ENCODE results near the gene PTGIR.
"Not testable (repeated sequence)": the region's sequence is repeated elsewhere in the genome, so short reads cannot be mapped to it uniquely, and the experiment has no call there.

Gene PTGIR

DNA sequence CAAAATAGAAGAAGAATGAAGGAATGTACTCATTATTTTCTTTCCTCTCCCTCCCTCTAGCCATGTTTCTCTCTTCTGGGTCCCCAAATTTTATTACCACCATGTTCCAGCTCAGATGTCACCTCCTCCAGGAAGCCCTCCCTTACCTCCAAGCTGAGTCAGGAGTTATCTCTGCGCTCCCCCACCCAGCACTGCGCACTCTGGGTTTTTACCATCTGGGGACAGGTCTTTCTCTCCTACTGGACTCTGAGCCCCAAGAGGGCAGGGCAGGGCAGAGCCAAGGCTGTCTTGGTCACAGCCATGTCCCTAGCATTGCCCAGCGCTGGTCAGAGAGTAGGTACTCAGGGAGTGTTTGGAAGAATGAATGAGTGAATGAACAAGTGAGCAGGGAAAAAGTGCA, 8.2 kb upstream of the PTGIR start:
- no peak overlapping the region for H3K27ac ChIP-seq
- H3K4me3 ChIP-seq: no peak overlapping the region
- no peaks in the 10 kb centered on the region for H3K36me3 ChIP-seq (ENCODE audit: insufficient read depth, low read length)
- no peak for DNase-seq (ENCODE audit: low read depth, low spot score)
- TF ChIP-seq FOXP2 (optimal IDR thresholded peaks at IDR 0.05; ENCODE audit: control extremely low read depth, extremely low read length, insufficient read depth) (no peak), EZH2 (IDR thresholded peaks at IDR 0.05) (no peak), POLR2AphosphoS5 (IDR thresholded peaks at IDR 0.05; ENCODE audit: borderline replicate concordance, low read depth, low read length) (no peak)
- no peak overlapping the region for H3K9ac ChIP-seq (ENCODE audit: insufficient read length)
- no peaks in the 10 kb centered on the region for H3K9me3 ChIP-seq (ENCODE audit: low read depth, low read length)

DNA sequence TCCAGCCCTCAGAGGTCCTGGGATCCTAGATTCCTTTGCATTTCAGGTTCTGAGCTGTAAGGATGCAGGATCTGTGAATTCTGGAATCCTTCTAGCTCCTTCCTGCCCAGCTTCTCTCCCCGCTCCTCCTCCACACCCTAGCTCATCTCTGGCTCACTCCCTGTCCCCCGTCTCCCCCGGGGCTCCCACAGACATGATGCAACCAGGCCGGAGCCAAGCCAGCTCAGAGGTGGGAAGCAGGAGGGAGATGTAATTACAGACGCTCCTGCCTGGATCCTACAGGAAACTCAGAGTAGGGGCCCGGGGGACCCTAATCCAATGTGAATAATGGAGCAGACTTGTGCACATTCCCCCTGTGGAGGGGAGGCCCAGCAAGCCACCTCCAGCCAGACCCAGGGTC, 6.6 kb upstream of the PTGIR start:
- Histone ChIP-seq H3K27ac (no peak overlapping the region), H3K36me3 (ENCODE audit: insufficient read depth, low read length) (no peaks in the 10 kb centered on the region), H3K9me3 (ENCODE audit: low read depth, low read length) (no peaks in the 10 kb centered on the region), H3K9ac (ENCODE audit: insufficient read length) (no peak overlapping the region), H3K4me3 (no peak overlapping the region)
- TF ChIP-seq POLR2AphosphoS5 (IDR thresholded peaks at IDR 0.05; ENCODE audit: borderline replicate concordance, low read depth, low read length): no peak
- TF ChIP-seq FOXP2 (optimal IDR thresholded peaks at IDR 0.05; ENCODE audit: control extremely low read depth, extremely low read length, insufficient read depth): no peak
- TF ChIP-seq EZH2 (IDR thresholded peaks at IDR 0.05): no peak
- no peak for DNase-seq (ENCODE audit: low read depth, low spot score)

GRCh38 chr19:46630586-46631205, 5.8 kb upstream of the PTGIR start:
- H3K4me3 ChIP-seq: no peak overlapping the region
- no peak for TF ChIP-seq FOXP2 (optimal IDR thresholded peaks at IDR 0.05; ENCODE audit: control extremely low read depth, extremely low read length, insufficient read depth)
- no peak for TF ChIP-seq EZH2 (IDR thresholded peaks at IDR 0.05)
- no peak for TF ChIP-seq POLR2AphosphoS5 (IDR thresholded peaks at IDR 0.05; ENCODE audit: borderline replicate concordance, low read depth, low read length)
- DNase-seq (ENCODE audit: low read depth, low spot score): no peak

DNA sequence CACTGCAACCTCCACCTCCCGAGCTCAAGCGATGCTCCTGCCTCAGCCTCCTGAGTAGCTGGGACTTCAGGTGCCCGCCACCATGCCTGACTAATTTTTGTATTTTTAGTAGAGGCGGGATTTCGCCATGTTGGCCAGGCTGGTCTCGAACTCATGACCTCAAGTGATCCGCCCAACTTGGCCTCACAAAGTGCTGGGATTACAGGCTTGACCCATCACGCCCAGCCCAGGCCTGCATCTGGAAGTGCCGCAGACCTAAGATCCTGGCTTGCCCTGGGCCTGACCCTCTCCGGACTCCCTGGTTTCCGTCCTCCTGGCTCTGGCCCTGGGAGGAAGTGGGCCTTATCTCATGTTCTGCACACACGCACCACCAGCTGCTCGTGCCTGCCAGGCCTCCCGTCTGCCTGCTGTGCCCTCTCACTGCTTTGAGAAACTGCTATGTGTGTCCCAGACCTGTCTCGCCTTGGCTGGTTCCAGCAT, 4.7 kb upstream of the PTGIR start:
- Histone ChIP-seq H3K9ac (ENCODE audit: insufficient read length) (no peak overlapping the region), H3K27ac (no peak overlapping the region), H3K9me3 (ENCODE audit: low read depth, low read length) (no peaks in the 10 kb centered on the region), H3K4me3 (no peak overlapping the region), H3K36me3 (ENCODE audit: insufficient read depth, low read length) (no peaks in the 10 kb centered on the region)
- TF ChIP-seq EZH2 (IDR thresholded peaks at IDR 0.05) (no peak), POLR2AphosphoS5 (IDR thresholded peaks at IDR 0.05; ENCODE audit: borderline replicate concordance, low read depth, low read length) (no peak), FOXP2 (optimal IDR thresholded peaks at IDR 0.05; ENCODE audit: control extremely low read depth, extremely low read length, insufficient read depth) (no peak)
- DNase-seq (ENCODE audit: low read depth, low spot score): no peak

More at GRCh38 chr19:46630586-46631205, 5.8 kb upstream of the PTGIR start:
- Histone ChIP-seq H3K9ac (ENCODE audit: insufficient read length) (no peak overlapping the region), H3K9me3 (ENCODE audit: low read depth, low read length) (no peaks in the 10 kb centered on the region), H3K27ac (no peak overlapping the region), H3K36me3 (ENCODE audit: insufficient read depth, low read length) (no peaks in the 10 kb centered on the region)

DNA sequence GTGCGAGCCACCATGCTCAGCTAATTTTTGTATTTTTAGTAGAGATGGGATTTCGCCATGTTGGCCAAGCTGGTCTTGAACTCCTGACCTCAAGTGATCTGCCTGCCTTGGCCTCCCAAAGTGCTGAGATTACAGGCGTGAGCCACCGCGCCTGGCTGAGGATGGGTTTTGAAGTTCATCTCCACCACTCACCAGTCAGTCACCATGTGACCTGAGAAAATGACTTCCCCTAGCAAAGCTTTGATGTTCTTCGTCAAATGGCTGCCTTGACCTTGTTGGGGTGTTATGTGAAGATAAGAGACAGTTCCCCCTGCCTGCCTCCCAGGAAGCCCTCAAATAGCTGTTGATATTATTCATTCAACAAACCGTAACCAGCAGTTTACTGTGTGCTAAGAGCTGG, 4.1 kb upstream of the PTGIR start:
- not testable (repeated sequence) for H3K9me3 ChIP-seq (ENCODE audit: low read depth, low read length); H3K27ac ChIP-seq; H3K36me3 ChIP-seq (ENCODE audit: insufficient read depth, low read length); DNase-seq (ENCODE audit: low read depth, low spot score); H3K4me3 ChIP-seq; H3K9ac ChIP-seq (ENCODE audit: insufficient read length)

DNA sequence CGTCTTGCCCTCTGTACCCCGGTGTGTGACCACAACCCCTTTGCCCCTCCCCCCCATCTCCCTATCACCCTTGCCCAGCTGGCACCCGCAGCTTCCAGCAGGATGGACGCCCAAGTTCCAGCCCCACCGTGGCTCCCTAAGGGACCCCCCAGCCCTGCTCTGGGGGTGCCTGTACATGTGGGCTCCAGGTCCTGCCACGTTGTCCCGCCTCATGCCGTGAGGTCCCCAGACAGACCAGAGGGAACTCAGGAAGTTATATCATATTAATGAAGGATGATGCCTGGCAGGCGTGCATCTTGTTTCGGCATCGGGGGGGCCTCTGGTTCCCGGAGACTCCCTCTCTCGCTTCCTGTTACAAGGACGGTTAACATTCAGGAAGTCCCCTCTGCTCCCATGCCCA, 1.6 kb upstream of the PTGIR start:
- H3K4me3 ChIP-seq: no peak overlapping the region
- no peak overlapping the region for H3K27ac ChIP-seq
- DNase-seq (ENCODE audit: low read depth, low spot score): no peak
- no peaks in the 10 kb centered on the region for H3K9me3 ChIP-seq (ENCODE audit: low read depth, low read length)
- TF ChIP-seq EZH2 (IDR thresholded peaks at IDR 0.05): no peak
- no peak for TF ChIP-seq POLR2AphosphoS5 (IDR thresholded peaks at IDR 0.05; ENCODE audit: borderline replicate concordance, low read depth, low read length)
- no peak for TF ChIP-seq FOXP2 (optimal IDR thresholded peaks at IDR 0.05; ENCODE audit: control extremely low read depth, extremely low read length, insufficient read depth)
- H3K36me3 ChIP-seq (ENCODE audit: insufficient read depth, low read length): no peaks in the 10 kb centered on the region
- H3K9ac ChIP-seq (ENCODE audit: insufficient read length): no peak overlapping the region

DNA sequence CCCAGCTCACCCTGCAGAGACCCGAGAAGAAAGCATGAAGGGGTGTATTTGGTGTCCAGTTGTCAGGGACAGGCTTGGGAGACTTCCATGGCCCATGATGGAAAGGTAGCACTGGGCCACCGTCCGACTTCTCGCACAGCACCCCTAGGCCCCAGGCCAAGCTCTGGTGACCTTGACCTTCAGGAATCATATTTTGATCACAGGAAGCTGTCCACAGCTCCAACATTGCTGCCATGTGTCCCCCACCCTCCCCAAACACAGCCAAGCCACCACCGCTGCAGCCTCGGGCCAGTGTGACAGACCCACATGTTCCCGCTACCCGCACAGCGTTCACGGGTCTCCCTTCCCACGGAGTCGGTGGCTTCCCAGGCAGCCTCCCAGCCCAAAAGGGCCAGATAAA, 842 bp upstream of the PTGIR start:
- H3K4me3 ChIP-seq: no peak overlapping the region
- H3K36me3 ChIP-seq (ENCODE audit: insufficient read depth, low read length): no peaks in the 10 kb centered on the region
- no peak for DNase-seq (ENCODE audit: low read depth, low spot score)
- H3K9me3 ChIP-seq (ENCODE audit: low read depth, low read length): no peaks in the 10 kb centered on the region
- H3K27ac ChIP-seq: no peak overlapping the region
- TF ChIP-seq FOXP2 (optimal IDR thresholded peaks at IDR 0.05; ENCODE audit: control extremely low read depth, extremely low read length, insufficient read depth) (no peak), EZH2 (IDR thresholded peaks at IDR 0.05) (no peak), POLR2AphosphoS5 (IDR thresholded peaks at IDR 0.05; ENCODE audit: borderline replicate concordance, low read depth, low read length) (no peak)
- H3K9ac ChIP-seq (ENCODE audit: insufficient read length): no peak overlapping the region

- H3K27ac ChIP-seq: no peak overlapping the region
- no peaks in the 10 kb centered on the region for H3K36me3 ChIP-seq (ENCODE audit: insufficient read depth, low read length)
- no peaks in the 10 kb centered on the region for H3K9me3 ChIP-seq (ENCODE audit: low read depth, low read length)
- no peak for TF ChIP-seq POLR2AphosphoS5 (IDR thresholded peaks at IDR 0.05; ENCODE audit: borderline replicate concordance, low read depth, low read length)
- no peak for TF ChIP-seq EZH2 (IDR thresholded peaks at IDR 0.05)
- no peak for TF ChIP-seq FOXP2 (optimal IDR thresholded peaks at IDR 0.05; ENCODE audit: control extremely low read depth, extremely low read length, insufficient read depth)
- DNase-seq (ENCODE audit: low read depth, low spot score): no peak
- no peak overlapping the region for H3K4me3 ChIP-seq
- H3K9ac ChIP-seq (ENCODE audit: insufficient read length): no peak overlapping the region
These were observed 880 bp downstream of the PTGIR start for GRCh38 chr19:46623915-46624502.

GRCh38 chr19:46622118-46622446, 2.8 kb downstream of the PTGIR start:
- DNase-seq (ENCODE audit: low read depth, low spot score): no peak
- Histone ChIP-seq H3K27ac (no peak overlapping the region), H3K4me3 (no peak overlapping the region), H3K36me3 (ENCODE audit: insufficient read depth, low read length) (no peaks in the 10 kb centered on the region), H3K9me3 (ENCODE audit: low read depth, low read length) (no peaks in the 10 kb centered on the region), H3K9ac (ENCODE audit: insufficient read length) (no peak overlapping the region)
- TF ChIP-seq FOXP2 (optimal IDR thresholded peaks at IDR 0.05; ENCODE audit: control extremely low read depth, extremely low read length, insufficient read depth) (no peak), EZH2 (IDR thresholded peaks at IDR 0.05) (no peak), POLR2AphosphoS5 (IDR thresholded peaks at IDR 0.05; ENCODE audit: borderline replicate concordance, low read depth, low read length) (no peak)

Data from SK-N-MC (cell line).